T-helper 1 cell treated with Interleukin-12 subunit alpha and Interleukin-12 subunit beta and Interleukin-4 antibody, amounts not matched to agents 30 μg/mL and 1 μg/mL, for 36 hours (primary cell): Measurements from ENCODE around the gene SAE1.

Source experiments
- H3K27ac Mint-ChIP-seq: one replicate; pipeline ENCODE4 v1.8.0; 2021; ENCODE audit warnings: mild to moderate bottlenecking, mixed read lengths
- H3K27me3 Mint-ChIP-seq: one replicate; pipeline ENCODE4 v1.8.0; 2021; ENCODE audit warnings: low read depth, mixed read lengths
- H3K36me3 Mint-ChIP-seq: one replicate; pipeline ENCODE4 v1.8.0; 2021; ENCODE audit warnings: low read depth, mixed read lengths
- H3K4me1 Mint-ChIP-seq: one replicate; pipeline ENCODE4 v1.8.0; 2021; ENCODE audit warnings: low read depth, mixed read lengths
- H3K4me3 Mint-ChIP-seq: one replicate; pipeline ENCODE4 v1.8.0; 2021; ENCODE audit warnings: mild to moderate bottlenecking, moderate library complexity, mixed read lengths
- H3K9me3 Mint-ChIP-seq: one replicate; pipeline ENCODE4 v1.8.0; 2021; ENCODE audit warnings: mixed read lengths

Gene SAE1

GRCh38 chr19:47130589-47131227, at the start of gene SAE1:
SAE1 (plus strand) TSS chr19:47130835; CDS start chr19:47130931, 96 bp downstream.
- Mint-ChIP-seq H3K9me3 (peaks cover 5% of the 10 kb centered on the region), H3K27ac (peak within 1 kb of the TSS; percentile 97), H3K27me3 (no peaks in the 10 kb centered on the region), H3K4me1 (peaks cover 40% of the 10 kb centered on the region), H3K4me3 (peak within 1 kb of the TSS; percentile 99), H3K36me3 (peaks cover 35% of the 10 kb centered on the region)

- Mint-ChIP-seq H3K9me3 (no peaks in the 10 kb centered on the region), H3K4me3 (no peak overlapping the region), H3K27me3 (no peaks in the 10 kb centered on the region), H3K27ac (no peak overlapping the region), H3K4me1 (peaks cover 9% of the 10 kb centered on the region), H3K36me3 (peaks cover 40% of the 10 kb centered on the region)
These were observed 49.5 kb upstream of the SAE1 start for GRCh38 chr19:47081095-47081494.

- peaks cover 14% of the 10 kb centered on the region for H3K4me1 Mint-ChIP-seq
- H3K36me3 Mint-ChIP-seq, result peaks cover 46% of the 10 kb centered on the region
These were observed 48.1 kb upstream of the SAE1 start for GRCh38 chr19:47082493-47082892.

GRCh38 chr19:47084879-47085439, 45.7 kb upstream of the SAE1 start:
- Mint-ChIP-seq H3K27ac (no peak overlapping the region), H3K9me3 (no peaks in the 10 kb centered on the region), H3K36me3 (peaks cover 57% of the 10 kb centered on the region), H3K4me3 (no peak overlapping the region), H3K4me1 (peaks cover 18% of the 10 kb centered on the region), H3K27me3 (no peaks in the 10 kb centered on the region)

More at GRCh38 chr19:47082493-47082892, 48.1 kb upstream of the SAE1 start:
- Mint-ChIP-seq H3K27ac (no peak overlapping the region), H3K27me3 (no peaks in the 10 kb centered on the region), H3K4me3 (no peak overlapping the region), H3K9me3 (no peaks in the 10 kb centered on the region)

GRCh38 chr19:47086280-47086679, 44.4 kb upstream of the SAE1 start:
- Mint-ChIP-seq H3K27ac (no peak overlapping the region), H3K27me3 (no peaks in the 10 kb centered on the region), H3K36me3 (peaks cover 64% of the 10 kb centered on the region), H3K9me3 (no peaks in the 10 kb centered on the region), H3K4me1 (peaks cover 25% of the 10 kb centered on the region), H3K4me3 (no peak overlapping the region)

- peak overlapping the region; percentile 45 for H3K27ac Mint-ChIP-seq
- H3K4me3 Mint-ChIP-seq, result peak overlapping the region; percentile 99
- no peaks in the 10 kb centered on the region for H3K27me3 Mint-ChIP-seq
- no peaks in the 10 kb centered on the region for H3K9me3 Mint-ChIP-seq
- H3K4me1 Mint-ChIP-seq, result peaks cover 40% of the 10 kb centered on the region
- H3K36me3 Mint-ChIP-seq, result peaks cover 60% of the 10 kb centered on the region
These were observed 40.8 kb upstream of the SAE1 start for GRCh38 chr19:47089767-47090350.

- peak overlapping the region; percentile 97 for H3K27ac Mint-ChIP-seq
- H3K9me3 Mint-ChIP-seq, result no peaks in the 10 kb centered on the region
- peak overlapping the region; percentile 99 for H3K4me3 Mint-ChIP-seq
- H3K27me3 Mint-ChIP-seq, result no peaks in the 10 kb centered on the region
- peaks cover 53% of the 10 kb centered on the region for H3K36me3 Mint-ChIP-seq
- H3K4me1 Mint-ChIP-seq, result peaks cover 62% of the 10 kb centered on the region
These were observed 37.4 kb upstream of the SAE1 start for GRCh38 chr19:47093254-47093653.

GRCh38 chr19:47093841-47094240, 36.8 kb upstream of the SAE1 start:
- Mint-ChIP-seq H3K36me3 (peaks cover 49% of the 10 kb centered on the region), H3K9me3 (no peaks in the 10 kb centered on the region), H3K4me1 (peaks cover 67% of the 10 kb centered on the region)

GRCh38 chr19:47094557-47095475, 35.8 kb upstream of the SAE1 start:
- Mint-ChIP-seq H3K4me1 (peaks cover 66% of the 10 kb centered on the region), H3K9me3 (no peaks in the 10 kb centered on the region), H3K36me3 (peaks cover 42% of the 10 kb centered on the region), H3K27me3 (no peaks in the 10 kb centered on the region), H3K4me3 (peak overlapping the region; percentile 99), H3K27ac (peak overlapping the region; percentile 97)

More at GRCh38 chr19:47093841-47094240, 36.8 kb upstream of the SAE1 start:
- Mint-ChIP-seq H3K4me3 (peak overlapping the region; percentile 99), H3K27me3 (no peaks in the 10 kb centered on the region), H3K27ac (peak overlapping the region; percentile 97)

- Mint-ChIP-seq H3K27ac (peak overlapping the region; percentile 97), H3K4me3 (peak overlapping the region; percentile 99), H3K4me1 (peaks cover 62% of the 10 kb centered on the region), H3K36me3 (peaks cover 38% of the 10 kb centered on the region), H3K27me3 (no peaks in the 10 kb centered on the region), H3K9me3 (no peaks in the 10 kb centered on the region)
These were observed 35.0 kb upstream of the SAE1 start for GRCh38 chr19:47095476-47096099.

- Mint-ChIP-seq H3K4me1 (peaks cover 57% of the 10 kb centered on the region), H3K27ac (peak overlapping the region; percentile 97), H3K4me3 (peak overlapping the region; percentile 99), H3K36me3 (peaks cover 32% of the 10 kb centered on the region), H3K27me3 (no peaks in the 10 kb centered on the region), H3K9me3 (no peaks in the 10 kb centered on the region)
These were observed 34.4 kb upstream of the SAE1 start for GRCh38 chr19:47096100-47096704.

- no peaks in the 10 kb centered on the region for H3K27me3 Mint-ChIP-seq
- peaks cover 29% of the 10 kb centered on the region for H3K36me3 Mint-ChIP-seq
- H3K4me1 Mint-ChIP-seq, result peaks cover 57% of the 10 kb centered on the region
- no peaks in the 10 kb centered on the region for H3K9me3 Mint-ChIP-seq
- H3K4me3 Mint-ChIP-seq, result no peak overlapping the region
- peak overlapping the region; percentile 78 for H3K27ac Mint-ChIP-seq
These were observed 33.9 kb upstream of the SAE1 start for GRCh38 chr19:47096721-47097120.

- no peaks in the 10 kb centered on the region for H3K27me3 Mint-ChIP-seq
- H3K27ac Mint-ChIP-seq, result no peak overlapping the region
- H3K4me3 Mint-ChIP-seq, result no peak overlapping the region
- peaks cover 57% of the 10 kb centered on the region for H3K4me1 Mint-ChIP-seq
- H3K9me3 Mint-ChIP-seq, result no peaks in the 10 kb centered on the region
- H3K36me3 Mint-ChIP-seq, result peaks cover 24% of the 10 kb centered on the region
These were observed 33.0 kb upstream of the SAE1 start for GRCh38 chr19:47097396-47098201.
